Activated naive CD4-positive, alpha-beta T cell treated with Interleukin-2 at 50 U/mL for 16 hours (primary cell): ENCODE data around the gene ITM2B.
"Not testable (repeated sequence)": the region's sequence is repeated elsewhere in the genome, so short reads cannot be mapped to it uniquely, and the experiment has no call there.

Source experiments
- DNase-seq: peaks from one replicate; pipeline ENCODE4 v3.0.0-alpha.2; 2020

The ITM2B gene

DNA sequence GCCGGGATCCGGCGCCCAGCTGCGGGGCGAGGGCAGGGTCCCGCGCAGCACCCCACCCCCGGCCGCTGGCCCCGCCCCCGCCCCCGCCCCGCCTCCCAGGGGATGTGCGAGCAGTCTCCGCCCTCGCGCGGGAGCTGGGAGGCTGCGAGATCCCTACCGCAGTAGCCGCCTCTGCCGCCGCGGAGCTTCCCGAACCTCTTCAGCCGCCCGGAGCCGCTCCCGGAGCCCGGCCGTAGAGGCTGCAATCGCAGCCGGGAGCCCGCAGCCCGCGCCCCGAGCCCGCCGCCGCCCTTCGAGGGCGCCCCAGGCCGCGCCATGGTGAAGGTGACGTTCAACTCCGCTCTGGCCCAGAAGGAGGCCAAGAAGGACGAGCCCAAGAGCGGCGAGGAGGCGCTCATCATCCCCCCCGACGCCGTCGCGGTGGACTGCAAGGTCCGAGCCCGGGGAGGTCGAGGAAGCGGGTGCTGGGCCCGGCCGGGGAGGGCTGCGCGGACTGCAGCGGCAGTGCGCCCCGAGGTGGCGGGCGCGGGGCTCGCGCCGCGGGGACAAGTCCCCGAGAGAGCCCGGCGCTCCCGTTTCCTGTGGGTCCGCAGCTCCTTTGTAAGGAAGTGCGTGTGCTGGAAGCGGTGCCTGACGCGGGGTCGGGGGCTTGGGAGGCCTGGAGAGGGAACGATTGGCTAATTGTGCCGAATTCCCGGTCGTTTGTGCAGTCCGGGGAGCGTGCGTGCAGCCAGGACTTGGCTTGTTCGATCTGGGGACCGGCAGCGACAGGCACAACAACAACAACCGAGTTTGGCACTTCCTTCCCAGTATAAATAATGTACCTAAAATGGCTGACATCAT, at the start of gene ITM2B:
TSS of gene ITM2B (plus strand) at position 161 of the 843 bp plus-strand sequence. CDS start at position 316, 155 bp downstream.
- DNase-seq, result peak; percentile 63

- no peak for DNase-seq
These were observed 48.7 kb upstream of the ITM2B start for GRCh38 chr13:48184260-48184659.

DNA sequence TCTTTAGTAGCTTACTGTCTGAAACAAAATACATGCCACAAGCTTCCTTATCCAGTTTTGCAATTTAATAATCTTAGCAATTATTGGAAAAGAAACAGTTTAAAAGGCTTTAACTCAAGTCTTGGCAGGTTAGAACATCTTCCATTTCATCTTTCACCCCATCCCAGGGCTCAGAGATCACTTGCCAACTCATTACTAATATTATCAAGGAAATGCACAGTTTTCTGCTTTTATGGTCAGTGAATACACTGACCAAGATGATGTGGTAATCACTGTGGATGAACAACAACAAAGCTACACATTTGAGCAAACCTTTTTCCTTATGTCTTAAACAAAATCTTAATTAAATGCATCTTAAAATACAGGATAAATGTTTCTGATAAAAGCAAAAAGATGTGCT, 48.0 kb upstream of the ITM2B start:
- no peak for DNase-seq

- DNase-seq, result no peak
These were observed 46.3 kb upstream of the ITM2B start for GRCh38 chr13:48186722-48187121.

DNA sequence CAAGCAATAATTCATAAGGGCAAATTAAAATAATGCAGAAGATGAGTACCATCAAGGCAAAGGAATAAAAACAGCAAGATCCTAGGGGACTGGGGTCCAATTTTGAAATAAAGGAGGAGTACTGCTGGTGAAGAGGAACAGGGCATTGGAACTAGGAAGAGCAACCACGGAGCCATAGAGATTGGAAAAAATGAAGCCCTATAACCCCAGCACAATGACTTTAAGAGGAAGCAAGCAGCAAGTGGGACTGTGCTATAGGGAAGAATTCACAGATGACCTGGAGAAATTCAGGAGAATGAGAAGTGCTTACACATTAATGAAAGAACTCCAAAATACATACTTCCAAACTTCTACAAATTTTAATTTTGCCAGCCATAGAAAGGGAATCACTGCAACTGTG, 44.9 kb upstream of the ITM2B start:
- DNase-seq, result no peak

DNA sequence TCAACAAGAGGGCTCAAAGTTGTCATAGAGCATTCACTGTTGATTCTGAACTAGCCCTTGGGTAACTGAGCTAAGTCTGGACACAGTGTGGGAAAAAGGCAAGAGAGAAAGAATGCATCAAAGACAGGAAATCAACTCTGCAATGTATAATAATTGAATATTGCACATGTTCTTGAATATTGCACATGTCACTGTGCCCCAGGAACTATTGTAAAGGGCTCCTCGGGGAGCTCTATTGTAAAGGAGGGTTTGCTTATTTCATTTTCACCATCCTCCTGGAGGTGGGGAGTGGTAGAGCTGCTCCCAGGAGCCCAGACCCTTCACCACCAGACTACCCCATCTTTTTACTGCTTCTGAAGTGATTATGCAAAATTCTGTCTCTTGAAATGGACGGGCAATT, 44.4 kb upstream of the ITM2B start:
- no peak for DNase-seq

DNA sequence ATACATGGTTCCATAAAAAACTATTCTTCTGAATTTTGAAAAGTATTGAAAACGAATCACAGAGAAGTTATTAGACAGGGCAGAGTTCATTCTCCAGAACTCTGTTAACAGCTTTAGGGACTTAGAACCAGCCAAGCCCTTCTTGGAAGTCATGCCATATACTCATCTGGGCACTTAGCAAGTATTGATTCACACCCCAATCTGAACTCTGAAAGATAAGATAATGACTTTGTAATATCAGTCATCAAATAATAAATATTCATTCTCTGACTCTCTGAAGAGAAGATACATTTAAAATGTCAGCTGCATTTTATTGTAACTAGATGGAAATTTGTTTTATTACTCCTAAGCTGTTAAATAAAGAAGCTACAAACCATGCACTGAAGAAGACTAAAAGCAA, 43.8 kb upstream of the ITM2B start:
- DNase-seq, result no peak

DNA sequence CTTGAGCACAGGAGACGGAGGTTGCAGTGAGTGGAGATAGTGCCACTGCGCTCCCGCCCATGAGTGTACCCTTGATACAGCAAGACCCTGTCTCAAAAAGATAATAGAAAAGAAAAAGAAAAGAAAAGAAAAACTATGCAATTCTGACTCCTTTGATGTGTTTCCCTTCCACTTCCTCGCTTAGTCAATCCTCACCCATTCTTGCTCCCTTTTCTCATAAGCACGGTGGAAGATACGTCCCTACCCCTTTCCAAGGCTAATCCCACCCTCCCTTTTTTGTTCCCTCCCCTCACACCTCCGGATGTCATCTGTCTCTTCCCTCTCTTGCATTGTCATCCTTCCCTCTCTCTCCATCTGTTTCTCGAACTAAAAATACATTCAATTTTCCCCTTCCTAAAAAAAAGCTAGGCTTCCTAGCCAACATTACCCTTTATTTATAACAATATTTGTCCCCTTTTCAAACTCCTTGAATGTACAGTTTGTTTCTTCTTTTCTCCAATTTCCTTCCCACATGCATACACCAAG, 40.5 kb upstream of the ITM2B start:
- DNase-seq, result no peak

DNA sequence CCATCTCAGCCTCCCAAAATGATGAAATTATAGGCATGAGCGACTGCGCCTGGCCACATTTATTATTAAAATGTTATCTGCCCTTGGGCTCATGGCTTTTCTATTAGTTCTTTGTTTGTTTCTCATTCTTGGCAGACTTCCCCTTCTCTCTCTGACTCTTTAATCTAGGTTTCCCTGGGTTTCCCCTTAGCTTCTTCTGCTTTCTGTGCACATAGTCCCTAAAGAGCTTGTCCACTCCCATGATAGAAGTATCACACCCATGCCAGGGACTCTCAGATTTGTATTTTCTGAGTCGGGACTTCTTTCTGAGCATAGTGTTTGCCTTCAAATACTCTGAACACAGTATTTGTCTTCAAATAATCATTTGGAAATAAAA, 38.6 kb upstream of the ITM2B start:
- no peak for DNase-seq

DNA sequence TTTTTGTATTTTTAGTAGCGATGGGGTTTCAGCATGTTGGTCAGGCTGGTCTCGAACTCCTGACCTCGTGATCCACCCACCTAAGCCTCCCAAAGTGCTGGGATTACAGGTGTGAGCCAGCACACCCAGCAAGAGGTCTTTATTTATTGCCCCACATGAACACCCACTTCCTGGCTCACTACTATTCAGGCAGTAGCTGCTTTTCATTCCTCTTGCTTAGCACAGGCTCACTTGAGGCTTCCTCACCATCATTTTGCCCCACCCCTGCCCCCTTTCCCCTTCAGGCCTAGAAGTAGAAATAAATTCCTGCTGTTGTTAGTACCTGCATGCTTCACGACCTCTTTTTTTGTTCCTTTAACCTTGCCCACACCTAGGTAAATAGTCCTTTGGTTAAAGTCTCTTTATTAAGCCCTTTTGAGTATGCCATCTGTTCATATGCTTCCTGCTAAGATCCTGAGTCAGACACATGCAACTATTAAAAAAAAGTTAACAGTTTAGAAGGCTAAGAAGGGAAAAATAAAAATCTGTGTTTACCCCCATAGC, 33.5 kb upstream of the ITM2B start:
- DNase-seq, result no peak

- DNase-seq, result no peak
These were observed 32.0 kb upstream of the ITM2B start for GRCh38 chr13:48201044-48201443.

DNA sequence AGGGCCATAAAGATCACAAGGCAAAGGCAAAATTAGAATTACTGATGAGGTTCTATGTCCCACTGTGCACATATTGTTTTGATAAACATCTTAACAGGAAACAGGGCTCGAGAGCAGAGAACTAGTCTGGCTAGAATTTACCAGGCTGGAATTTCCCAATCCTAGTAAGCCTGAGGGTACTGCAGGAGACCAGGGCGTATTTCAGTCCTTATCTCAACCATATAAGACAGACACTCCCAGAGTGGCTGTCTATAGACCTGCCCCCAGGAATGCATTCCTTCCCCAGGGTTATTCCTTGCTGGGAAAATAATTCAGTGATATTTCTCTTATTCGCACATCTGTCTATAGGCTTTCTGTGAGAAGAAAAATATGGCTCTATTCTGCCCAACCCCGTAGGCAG, 25.8 kb upstream of the ITM2B start:
- DNase-seq, result not testable (repeated sequence)

DNA sequence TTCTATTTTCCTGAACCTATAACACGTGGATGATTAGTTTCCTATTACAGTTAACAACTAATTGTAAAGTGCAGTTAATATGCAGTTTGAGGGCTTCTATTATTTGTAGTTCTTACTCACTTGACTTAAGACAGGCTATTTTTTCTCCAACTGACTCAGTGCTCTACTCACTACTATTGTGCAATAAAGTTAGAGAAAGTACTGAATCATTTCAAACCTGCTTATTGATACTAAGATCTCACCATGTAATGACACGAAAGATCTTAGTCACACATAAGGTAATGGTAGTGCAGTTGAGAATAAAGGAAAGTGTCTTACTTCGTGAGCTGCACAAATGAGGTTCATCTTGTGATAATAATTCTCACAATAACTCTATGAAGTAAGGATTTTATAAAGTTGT, 22.8 kb upstream of the ITM2B start:
- DNase-seq, result no peak

DNA sequence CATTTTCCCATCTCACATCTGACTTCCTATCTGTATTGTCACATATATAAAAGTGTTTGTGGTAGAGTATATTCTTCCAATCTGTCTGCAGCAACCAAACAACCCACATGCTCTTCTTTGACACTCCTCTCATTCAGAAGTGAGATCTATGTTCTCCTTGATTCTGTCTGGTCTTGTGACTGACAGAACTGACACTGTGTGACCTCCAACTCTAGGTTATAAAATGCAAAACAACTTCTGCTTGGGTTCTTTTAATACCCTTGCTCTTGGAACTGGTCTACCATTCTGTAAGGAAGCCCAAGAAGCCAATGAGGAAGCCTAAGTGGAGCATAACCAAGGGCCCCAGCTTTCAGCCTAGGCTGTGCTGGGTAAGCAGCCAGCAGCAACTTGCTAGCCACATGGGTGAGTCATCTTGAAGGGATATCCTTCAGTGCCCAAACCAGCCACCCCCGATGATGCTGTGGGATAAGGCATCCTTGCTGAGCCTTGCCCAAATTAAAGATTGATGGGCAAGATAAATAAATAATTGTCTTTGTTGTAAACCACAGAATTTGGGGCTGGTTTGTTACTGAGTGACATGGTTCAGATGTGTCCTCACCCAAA, 18.4 kb upstream of the ITM2B start:
- peak; percentile 18 for DNase-seq

DNA sequence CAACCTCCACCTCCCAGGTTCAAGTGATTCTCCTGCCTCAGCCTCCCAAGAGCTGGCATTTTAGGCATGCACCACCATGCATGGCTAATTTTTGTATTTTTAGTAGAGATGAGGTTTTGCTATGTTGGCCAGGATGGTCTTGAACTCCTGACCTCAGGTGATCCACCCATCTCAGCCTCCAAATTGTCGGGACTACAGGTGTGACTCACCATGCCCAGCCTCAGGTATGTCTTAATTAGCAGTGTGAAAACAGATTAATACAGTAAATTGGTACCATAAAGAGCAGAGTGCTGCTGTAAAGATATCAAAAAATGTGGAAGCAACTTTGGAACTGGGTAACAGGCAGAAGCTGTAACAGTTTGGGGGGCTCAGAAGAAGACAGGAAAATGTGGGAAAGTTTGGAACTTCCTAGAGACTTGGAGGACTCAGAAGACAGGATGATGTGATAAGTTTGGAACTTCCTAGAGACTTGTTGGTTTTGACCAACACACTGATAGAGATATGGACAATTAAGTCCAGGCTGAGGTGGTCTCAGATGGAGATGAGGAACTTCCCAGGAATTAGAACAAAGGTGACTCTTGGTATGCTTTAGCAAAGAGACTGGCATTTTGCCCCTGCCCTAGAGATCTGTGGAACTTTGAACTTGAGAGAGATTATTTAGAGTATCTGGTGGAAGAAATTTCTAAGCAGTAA, 17.3 kb upstream of the ITM2B start:
- DNase-seq, result not testable (repeated sequence)

GRCh38 chr13:48216204-48216711, 16.7 kb upstream of the ITM2B start:
- no peak for DNase-seq

- DNase-seq, result no peak
These were observed 12.4 kb upstream of the ITM2B start for GRCh38 chr13:48220592-48220980.

- no peak for DNase-seq
These were observed 11.9 kb upstream of the ITM2B start for GRCh38 chr13:48220981-48221685.

- no peak for DNase-seq
These were observed 11.3 kb upstream of the ITM2B start for GRCh38 chr13:48221686-48222187.

DNA sequence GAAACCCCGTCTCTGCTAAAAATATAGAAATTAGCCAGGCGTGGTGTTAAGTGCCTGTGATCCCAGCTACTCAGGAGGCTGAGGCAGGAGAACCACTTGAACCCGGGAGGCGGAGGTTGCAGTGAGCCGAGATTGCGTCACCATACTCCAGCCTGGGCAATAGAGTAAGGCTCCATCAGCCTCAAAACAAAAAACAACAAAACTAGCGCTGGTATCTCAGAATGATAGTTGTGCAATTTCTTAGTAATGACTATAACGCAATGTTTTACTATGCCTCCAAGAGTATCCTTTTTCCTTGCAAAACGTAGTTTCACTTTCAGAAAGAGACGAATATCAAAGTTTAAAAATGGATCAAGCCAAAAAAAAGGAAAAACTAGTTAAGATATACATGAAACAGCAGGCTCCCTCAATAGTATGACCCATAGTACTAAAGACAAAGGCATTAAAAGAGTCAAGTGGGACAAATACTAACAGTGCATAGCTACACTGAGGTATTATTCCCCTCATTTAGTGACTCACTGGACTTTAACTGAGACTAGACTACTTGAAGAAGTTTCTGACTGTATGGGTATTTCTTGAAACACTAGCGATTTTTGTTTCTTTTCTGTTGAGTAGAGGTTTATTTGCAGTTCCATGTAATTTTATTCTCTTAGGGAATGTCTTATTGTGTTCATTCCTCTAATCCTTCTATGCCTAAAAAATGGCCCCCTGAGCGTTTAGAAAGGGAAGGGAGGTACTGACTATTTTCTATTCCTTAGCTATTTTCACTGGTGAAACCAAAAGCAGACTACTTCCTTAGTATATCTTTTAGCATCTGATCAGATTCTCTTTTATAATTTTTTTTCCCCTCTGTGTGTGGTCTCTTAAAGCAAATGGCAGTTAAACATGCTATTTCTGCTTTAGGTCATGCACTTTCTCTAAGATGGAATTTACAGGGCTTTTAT, 10.4 kb upstream of the ITM2B start:
- no peak for DNase-seq

GRCh38 chr13:48224701-48225100, 8.3 kb upstream of the ITM2B start:
- no peak for DNase-seq
